HepG2 (cell line): ENCODE measurements around the gene RSL1D1. TPM values are rescaled to one million over a fixed set of nuclear protein-coding genes. Genes with fewer than 3 reads are reported as not detected.

Experiments
- ARID5B ChIP-seq: IDR thresholded peaks from 2 replicates; pipeline ENCODE4 v1.4.0; 2020; ENCODE audit warnings: mild to moderate bottlenecking, missing genetic modification reagents
- KMT2A ChIP-seq: sonication (generic); formaldehyde crosslinking; IDR thresholded peaks from 2 replicates; pipeline ENCODE4 v1.4.0; 2020; ENCODE audit warnings: missing genetic modification reagents
- ZNF337 ChIP-seq: sonication (generic); formaldehyde crosslinking; IDR thresholded peaks from 2 replicates; pipeline ENCODE4 v1.5.1; 2020; ENCODE audit warnings: missing genetic modification reagents, low read depth, mild to moderate bottlenecking, borderline replicate concordance
- ZNF687 ChIP-seq: sonication (generic); formaldehyde crosslinking; IDR thresholded peaks from 2 replicates; pipeline ENCODE4 v1.5.1; 2020; ENCODE audit warnings: mild to moderate bottlenecking, missing genetic modification reagents, moderate library complexity
- ZNF781 ChIP-seq: sonication (generic); formaldehyde crosslinking; IDR thresholded peaks from 2 replicates; pipeline ENCODE4 v1.5.1; 2020; ENCODE audit warnings: borderline replicate concordance, mild to moderate bottlenecking, missing genetic modification reagents; ENCODE audit errors: not compliant biosample characterization
- polyA plus RNA-seq, 8 experiments: library from polyadenylated mRNA; depleted of rRNA in 3 of 8; stranded (reverse) in 7 of 8; unstranded in 1 of 8; fragments of >200 nt; fragmentation: Illumina TruSeq in 4 of 8; extraction: Trizol in 4 of 8; gene quantifications; 2 replicates each; pipeline versions ENCODE4 v1.2.1 to v1.2.3, GENCODE V29; 2011 to 2016; ENCODE audit warnings: low read depth in 4 of 8, missing spikeins in 1 of 8, mixed read lengths in 1 of 8; ENCODE audit not compliant: insufficient read depth in 1 of 8
- total RNA-seq, 5 experiments: library from RNA; depleted of rRNA; stranded (reverse); fragments of >200 nt; fragmentation: Illumina TruSeq; extraction: Trizol; gene quantifications; 2 replicates each; pipeline ENCODE4 v1.2.3, GENCODE V29; 2016; ENCODE audit warnings: low read depth in 1 of 5

Gene RSL1D1
- total and polyA plus RNA-seq, 2 of the 13 experiments (the other 11 are each of a cell fraction or from before 2014, with no cell fraction given): 187 to 343 TPM

GRCh38 chr16:11791144-11791828 is 60.1 kb downstream of the RSL1D1 start (continued):
- TF ChIP-seq ARID5B: peak; percentile 43
- TF ChIP-seq ZNF781: peak; percentile 42
- no peak for TF ChIP-seq ZNF337 (CRISPR knock-in tag)
- TF ChIP-seq KMT2A (CRISPR knock-in tag): no peak
- peak; percentile 38; the same call in 1 of the 2 replicates for TF ChIP-seq ZNF687 (CRISPR knock-in tag)
